HuH-7 (cell line): ENCODE measurements around the gene TEC.
"Not testable (repeated sequence)": the region's sequence is repeated elsewhere in the genome, so short reads cannot be mapped to it uniquely, and the experiment has no call there.

Experiments
- DNase-seq: peaks from one replicate; pipeline ENCODE4 v3.0.0; 2011; ENCODE audit warnings: low spot score

TEC gene

DNA sequence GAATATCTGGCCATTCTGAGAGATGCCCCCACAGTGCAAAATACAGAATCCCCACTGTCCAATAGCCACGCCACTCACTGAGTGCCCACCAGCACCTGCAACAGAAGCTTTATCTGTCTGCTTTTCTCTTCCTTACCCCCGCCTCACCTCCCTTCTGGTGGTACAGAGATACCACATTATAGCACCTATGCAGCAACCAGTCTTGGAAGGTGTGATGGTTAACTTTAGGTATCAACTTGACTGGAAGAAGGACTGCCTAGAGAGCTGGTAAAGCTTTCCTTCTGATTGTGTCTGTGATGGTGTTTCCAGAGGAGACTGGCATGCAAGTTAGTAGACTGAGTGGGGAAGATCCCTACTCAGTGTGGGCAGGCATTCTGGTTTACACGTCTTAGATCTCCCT, 73.8 kb downstream of the TEC start:
- no peak for DNase-seq

DNA sequence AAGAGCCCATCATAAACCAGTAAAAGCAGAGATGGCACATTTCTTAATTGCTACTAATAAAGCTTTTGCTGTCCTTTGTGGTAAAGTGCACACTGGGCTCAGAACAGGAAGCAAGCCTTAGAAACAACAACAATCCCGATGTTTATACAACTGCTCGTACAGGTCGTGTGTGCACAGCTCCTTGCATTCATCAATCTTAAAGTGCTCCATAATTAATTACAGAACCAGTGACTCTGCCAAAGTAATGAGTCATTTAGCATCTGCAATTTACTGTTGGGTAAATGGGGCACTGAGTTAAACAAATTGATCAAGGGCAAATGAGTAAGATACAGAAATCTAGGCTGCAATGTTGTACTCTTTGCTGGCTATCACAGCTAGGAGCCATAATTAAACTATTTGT, 74.3 kb downstream of the TEC start:
- DNase-seq = no peak

- DNase-seq = no peak
Observed at GRCh38 chr4:48194971-48195370, 74.7 kb downstream of the TEC start.

- no peak for DNase-seq
Observed at GRCh38 chr4:48193921-48194468, 75.6 kb downstream of the TEC start.

- no peak for DNase-seq
Observed at GRCh38 chr4:48193096-48193836, 76.4 kb downstream of the TEC start.

DNA sequence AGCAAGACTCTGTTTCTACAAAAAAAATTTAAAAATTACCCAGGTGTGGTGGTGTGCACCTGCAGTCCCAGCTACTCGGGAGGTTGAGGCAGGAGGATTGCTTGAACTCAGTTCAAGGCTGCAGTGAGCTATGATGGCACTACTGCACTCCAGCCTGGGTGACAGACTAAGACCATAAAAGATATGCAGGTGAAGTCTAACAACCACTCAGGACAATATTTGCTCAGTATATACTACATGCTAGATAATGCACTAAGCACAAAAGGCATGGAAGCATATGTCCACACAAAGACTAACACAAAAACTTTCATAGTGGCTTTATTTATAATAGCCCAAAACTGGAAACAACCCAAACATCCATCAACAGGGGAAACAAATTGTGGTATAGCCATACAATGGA, 77.9 kb downstream of the TEC start:
- DNase-seq = no peak

GRCh38 chr4:48190839-48191238, 78.8 kb downstream of the TEC start:
- DNase-seq = no peak

- DNase-seq = no peak
Observed at GRCh38 chr4:48189731-48190130, 79.9 kb downstream of the TEC start.

GRCh38 chr4:48188390-48188789, 81.2 kb downstream of the TEC start:
- DNase-seq = no peak

DNA sequence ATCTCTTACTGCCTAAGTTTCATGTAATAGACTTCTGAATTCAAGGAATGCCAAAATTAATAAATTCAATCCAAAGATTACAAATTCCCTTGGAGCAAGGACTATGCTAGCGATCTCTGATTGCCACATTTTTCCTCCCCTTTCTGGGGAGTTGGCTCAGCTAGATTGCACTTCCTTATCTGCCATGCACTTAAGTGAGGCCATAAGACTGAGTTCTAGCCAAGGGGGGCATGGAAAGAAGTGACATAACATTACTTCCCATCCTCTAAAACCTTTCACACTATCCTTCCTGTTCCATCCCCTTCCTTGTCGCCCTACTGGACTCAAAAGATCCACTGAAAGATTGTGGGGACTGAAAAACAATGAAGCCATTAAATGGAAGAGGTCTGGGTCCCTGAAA, 81.8 kb downstream of the TEC start:
- DNase-seq = no peak

DNA sequence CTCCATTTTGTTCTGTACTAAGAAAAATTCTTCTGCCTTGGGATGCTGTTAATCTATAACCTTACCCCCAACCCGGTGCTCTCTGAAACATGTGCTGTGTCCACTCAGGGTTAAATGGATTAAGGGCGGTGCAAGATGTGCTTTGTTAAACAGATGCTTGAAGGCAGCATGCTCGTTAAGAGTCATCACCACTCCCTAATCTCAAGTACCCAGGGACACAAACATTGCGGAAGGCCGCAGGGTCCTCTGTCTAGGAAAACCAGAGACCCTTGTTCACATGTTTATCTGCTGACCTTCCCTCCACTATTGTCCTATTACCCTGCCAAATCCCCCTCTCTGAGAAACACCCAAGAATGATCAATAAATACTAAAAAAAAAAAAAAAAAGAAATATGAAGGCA, 82.6 kb downstream of the TEC start:
- DNase-seq = not testable (repeated sequence)

- not testable (repeated sequence) for DNase-seq
Observed at GRCh38 chr4:48186394-48186793, 83.2 kb downstream of the TEC start.

GRCh38 chr4:48184882-48185281, 84.8 kb downstream of the TEC start:
- no peak for DNase-seq

DNA sequence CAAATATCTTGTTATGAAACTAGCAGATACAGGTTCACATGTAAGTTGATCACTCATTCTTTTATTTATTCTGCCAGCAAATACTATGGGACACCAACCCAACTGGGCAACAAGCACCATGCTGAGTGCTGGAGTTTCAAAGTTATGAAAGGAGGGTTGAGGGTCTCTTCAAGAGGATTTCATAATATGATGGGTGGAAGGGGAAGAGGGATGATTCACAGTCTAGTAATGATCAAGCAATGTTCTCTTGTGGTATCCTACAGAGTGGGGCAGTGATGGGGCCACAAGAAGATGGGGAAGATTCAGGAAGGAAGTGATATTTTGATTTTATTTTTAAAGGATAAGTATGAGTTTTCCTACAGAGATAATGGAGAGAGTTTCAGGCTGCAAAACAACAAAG, 89.4 kb downstream of the TEC start:
- DNase-seq = no peak

DNA sequence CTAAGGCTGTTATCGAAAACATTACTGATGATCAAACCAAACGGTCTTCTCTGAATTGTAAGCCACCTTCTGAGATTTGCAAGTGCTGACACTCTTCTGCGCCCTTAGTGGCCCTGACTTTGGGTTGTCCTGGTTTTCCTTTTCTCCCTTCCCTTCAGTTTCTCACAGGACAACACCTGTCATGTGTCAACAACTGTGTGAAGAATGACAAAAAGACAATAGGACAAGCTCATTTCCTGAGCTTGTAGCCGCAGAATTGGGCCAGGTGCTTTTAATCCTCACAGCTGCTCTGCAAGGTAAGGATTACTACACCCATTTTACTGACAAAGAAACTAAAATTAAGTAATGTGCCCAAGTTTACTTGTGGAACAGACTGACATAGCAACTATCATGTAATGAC, 90.7 kb downstream of the TEC start:
- no peak for DNase-seq

DNA sequence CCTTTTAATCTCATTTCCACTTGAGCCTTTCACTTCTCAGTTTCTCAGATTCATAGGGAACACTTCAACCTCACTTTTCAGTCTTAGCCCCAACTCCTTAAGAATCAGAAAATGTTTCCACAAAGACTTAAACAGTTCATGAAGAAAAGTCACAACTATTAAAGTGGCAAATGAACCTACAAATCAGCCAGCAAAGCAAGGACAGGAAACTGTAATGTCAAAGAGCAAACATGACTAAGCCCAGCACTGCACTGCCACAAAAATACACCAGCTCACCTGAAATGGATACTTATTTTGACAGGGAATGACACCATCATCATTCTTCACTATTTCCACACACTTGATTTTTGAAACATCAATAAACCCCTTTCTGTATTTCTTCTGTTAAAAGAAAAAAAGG, 93.8 kb downstream of the TEC start:
- DNase-seq = no peak

DNA sequence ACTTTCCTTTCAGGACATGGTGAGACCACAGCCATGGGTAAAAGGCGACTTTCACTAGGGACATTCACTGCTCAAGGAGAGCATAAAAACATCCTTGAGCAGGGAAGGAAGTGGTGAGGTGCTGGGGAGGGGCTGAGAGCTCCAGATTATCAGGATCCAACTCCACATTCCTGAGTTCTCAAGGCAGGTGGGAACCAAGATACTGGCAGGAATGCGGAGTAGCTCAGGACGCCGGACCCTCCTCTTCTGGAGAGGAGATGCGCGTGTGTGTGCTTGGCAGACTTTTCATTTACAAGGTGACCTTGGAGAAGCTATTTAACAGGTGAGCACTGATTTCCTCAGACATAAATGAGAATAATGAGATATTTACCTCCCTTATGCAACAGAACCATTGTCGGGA, 94.3 kb downstream of the TEC start:
- DNase-seq = no peak

DNA sequence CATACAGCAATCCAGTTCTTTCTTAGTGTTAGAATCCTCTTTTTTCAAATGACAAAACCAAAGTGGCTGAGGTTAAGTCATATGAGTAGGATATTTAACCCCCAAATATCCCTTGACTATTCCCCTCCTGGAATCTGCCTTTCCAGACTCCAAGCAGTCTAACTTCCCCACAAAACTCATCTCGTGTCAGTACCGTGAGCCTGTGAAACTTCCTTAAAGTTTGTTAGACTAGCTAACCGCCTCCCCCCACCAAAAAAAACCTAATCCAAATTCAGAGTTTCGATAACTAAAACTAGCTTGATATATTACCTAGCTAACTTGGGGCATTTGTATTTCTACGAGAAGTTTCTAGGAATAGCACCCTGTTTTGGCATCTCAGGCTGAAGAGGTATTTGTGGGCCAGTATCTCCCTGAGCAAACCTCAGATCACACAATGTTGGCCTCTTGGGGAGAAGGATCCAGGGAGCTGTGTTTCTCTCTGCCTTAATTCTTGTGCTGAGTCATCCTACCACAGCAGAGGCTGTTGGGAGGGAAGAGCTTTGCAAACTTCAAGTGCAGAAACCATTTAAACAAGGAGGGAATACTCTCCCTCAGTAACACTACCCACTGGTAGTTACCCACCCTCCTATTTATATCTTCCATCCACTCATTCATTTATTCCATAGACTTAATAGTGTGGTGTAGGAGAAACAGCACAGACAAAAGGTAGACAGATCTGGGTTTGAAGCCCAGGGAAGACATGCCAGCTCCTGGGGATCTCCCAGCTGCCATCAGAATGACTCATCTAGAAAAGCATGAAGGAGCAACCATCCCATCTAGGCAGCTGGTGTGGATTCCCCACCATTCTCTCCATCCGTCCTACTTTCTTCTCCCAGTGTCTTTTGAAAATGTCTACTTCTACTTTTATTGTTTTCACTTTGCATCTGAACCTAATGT, 96.3 kb downstream of the TEC start:
- DNase-seq = no peak

DNA sequence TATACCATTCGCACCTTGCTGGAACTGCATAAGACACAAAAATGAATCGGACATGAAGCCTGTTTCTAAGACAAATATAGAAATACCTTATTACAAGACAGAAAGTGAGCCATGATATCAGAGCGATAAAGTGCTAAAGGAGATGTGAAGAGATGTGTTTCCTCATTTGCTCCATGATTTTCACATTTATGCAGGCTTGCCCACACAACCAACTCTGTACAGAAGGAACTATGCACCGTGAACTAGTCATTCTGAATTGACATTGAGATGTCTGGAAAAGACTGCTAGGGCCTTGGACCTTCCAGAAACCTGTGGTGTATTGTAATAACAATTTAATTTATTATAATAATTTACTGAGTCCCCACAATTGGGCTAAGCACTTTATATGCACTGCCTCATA, 97.0 kb downstream of the TEC start:
- DNase-seq = no peak

GRCh38 chr4:48169636-48170035, 100.0 kb downstream of the TEC start:
- DNase-seq = no peak

- DNase-seq = no peak
Observed at GRCh38 chr4:48167538-48168263, 101.9 kb downstream of the TEC start.

DNA sequence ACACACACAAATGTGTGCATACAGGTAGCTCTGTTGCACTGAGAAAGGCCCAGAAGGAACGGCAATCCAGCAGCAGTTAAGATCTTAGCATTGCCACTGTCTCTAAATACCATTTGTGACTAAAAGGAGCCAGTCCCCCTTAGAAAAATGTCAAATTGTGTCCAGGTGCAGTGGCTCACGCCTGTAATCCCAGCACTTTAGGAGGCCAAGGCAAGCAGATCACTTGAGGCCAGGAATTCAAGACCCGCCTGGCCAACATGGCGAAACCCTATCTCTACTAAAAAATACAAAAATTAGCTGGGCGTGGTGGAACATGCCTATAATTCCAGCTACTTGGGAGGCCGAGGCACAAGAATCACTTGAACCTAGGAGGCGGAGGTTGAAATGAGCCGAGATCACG, 105.1 kb downstream of the TEC start:
- DNase-seq = not testable (repeated sequence)
